Peyer's patch (tissue), 4 donors: ENCODE data around the gene FCN1.

Source experiments
- CTCF ChIP-seq, 6 experiments: fragments of 450-650 bp in 4 of 6; fragments of 200-600 bp in 2 of 6; sonication (generic) in 1 of 6; IDR thresholded peaks; one replicate each; pipeline ENCODE4 v1.5.1; 2017 to 2019; ENCODE audit warnings: antibody characterized with exemption in 6 of 6, mild to moderate bottlenecking in 3 of 6, moderate library complexity in 1 of 6
- POLR2A ChIP-seq, 2 donors: fragments of 450-650 bp; IDR thresholded peaks; one replicate each; pipeline ENCODE4 v1.5.1; 2017; ENCODE audit warnings: antibody characterized with exemption in 2 of 2, mild to moderate bottlenecking in 2 of 2, moderate library complexity in 2 of 2

DNA sequence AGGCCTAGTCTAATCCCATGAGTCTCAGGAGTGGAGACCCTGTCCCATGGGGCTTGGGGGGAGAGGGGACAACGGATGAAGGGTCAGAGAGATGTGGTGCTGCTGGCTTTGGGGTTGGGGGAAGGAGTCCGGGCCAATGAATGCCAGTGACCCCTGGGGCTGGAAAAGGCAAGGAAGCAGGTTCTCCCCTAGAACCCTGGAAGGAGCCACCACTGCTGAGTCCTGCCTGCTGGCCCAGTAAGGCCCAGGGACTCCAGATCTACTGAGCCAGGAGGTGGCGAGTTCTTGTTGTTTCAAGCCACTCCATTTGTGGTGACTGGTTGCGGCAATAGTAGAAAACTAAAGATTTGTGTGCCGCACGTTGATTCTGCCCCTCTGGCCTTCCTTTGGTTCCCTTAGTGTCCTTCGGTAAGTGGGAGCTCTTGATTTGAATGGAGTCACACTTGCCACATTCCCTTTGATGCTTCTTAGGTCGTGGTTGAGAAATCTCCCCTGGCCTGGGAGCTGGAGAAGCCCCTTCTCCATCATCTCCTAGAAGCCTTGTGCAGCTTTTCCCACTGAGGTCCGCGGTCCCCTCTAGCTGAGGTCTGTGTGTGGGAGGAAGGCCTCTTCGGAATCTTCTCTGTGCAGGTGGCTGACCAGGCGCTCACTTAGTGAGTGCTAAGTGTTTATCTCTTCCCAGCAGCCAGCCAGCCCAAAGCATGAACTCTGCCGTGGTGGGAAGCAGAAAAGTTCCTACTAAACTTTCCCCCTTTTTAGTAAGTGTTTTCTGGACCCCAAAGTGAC is 9.0 kb downstream of the FCN1 start:
- no peak for TF ChIP-seq CTCF (IDR thresholded peaks at IDR 0.05)
- TF ChIP-seq POLR2A (IDR thresholded peaks at IDR 0.05): no peak
